ENCODE results near the gene TSC1.
"Not testable (repeated sequence)": the region's sequence is repeated elsewhere in the genome, so short reads cannot be mapped to it uniquely, and the experiment has no call there.

TSC1 gene

DNA sequence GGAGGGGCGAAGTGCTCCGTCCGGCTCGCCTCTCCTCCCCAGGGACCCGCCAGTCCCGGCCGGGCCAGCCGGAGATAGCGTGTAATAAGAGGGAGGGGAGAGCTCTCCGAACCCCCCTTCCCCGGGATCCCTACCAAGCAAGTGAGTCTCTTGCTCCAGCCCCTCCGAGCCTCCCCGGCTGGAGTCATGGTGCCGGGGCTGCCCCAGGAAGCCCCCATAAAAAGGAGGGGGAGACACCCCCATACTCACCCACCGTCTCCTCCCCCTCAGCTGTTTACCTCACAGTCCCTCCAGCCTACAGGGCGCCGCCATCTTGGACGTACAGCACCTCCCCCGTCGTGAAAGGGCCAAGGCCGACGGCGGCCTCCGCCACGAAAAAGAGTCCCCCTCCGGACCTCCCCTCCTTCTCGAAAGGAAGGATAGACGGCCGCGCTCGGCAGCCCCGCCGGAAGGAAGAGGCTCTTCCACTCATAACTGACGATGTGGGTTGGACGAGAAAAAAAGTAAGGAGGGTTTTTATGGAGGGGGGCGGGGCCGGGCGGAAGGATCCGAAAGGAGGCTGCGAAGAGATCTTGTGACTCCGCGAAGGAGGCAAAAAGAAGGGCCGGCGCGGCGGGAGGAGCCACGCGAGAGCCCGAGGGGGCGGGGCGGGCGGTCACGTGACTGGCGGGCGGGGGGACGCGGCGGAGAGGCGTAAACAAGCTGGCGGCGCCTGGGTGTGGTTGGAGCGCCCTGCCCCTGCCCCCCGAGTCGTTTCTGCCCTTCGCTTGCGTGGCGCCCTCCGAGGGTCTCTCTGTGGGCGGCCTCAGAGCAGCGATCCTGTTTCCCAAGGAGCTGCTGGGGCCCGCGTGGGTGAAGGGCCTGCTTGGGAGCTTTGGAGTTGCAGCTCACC lies at the start of gene TSC1:
Gene TSC1 (minus strand): TSS at position 323 of the 892 bp plus-strand sequence. CDS start 15,744 bp downstream, outside the sequence.
- peak; percentile 97 to 98 for DNase-seq

GRCh38 chr9:132993511-132993939 lies 49.1 kb upstream of the TSC1 start:
- no peak for DNase-seq

- DNase-seq = no peak
Observed at GRCh38 chr9:132991351-132992300, 47.2 kb upstream of the TSC1 start.

DNA sequence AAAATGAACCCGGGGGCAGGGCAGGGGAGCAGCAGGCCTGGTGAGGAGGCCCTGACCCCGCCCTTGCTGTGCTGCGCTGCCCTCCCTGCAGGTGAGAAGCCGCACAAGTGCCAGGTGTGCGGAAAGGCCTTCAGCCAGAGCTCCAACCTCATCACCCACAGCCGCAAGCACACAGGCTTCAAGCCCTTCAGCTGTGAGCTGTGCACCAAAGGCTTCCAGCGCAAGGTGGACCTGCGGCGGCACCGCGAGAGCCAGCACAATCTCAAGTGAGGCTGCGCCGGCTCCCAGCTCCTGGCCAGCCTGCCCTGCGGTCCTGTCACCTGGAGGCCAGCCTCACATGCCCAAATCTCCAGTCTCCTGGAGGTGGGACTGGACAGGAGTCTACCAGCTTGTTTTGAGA lies 46.4 kb upstream of the TSC1 start:
- DNase-seq = no peak

DNA sequence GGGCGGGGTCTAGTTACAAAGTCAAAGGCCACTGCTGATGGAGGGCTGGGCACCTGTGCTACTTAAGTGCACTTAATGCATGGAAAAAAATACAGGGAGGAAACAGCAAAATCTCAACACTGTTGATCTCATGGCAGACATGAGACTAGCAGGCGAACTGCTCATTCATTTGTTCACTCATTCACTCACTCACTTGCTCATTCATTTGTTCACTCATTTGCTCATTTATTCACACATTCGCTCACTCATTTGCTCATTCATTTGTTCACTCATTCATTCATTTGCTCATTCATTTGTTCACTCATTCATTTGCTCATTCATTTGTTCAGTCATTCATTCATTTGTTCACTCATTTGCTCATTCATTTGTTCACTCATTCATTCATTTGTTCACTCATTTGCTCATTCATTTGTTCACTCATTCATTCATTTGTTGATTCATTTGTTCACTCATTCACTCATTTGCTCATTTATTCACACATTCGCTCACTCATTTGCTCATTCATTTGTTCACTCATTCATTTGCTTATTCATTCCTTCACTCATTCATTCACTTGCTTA lies 45.7 kb upstream of the TSC1 start:
- not testable (repeated sequence) for DNase-seq

GRCh38 chr9:132989414-132989996 lies 45.1 kb upstream of the TSC1 start:
- DNase-seq = no peak

DNA sequence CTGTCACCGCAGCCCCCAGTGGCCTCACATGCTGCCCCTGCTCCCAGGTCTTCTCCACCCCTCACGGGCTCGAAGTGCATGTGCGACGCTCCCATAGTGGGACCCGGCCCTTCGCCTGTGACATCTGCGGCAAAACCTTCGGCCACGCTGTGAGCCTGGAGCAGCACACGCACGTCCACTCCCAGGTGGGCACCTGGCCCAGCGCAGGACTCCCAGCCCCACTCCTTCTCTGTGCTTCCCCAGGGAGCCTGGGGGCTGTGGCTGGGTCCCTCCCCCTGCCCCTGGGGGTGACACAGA lies 44.5 kb upstream of the TSC1 start:
- DNase-seq = no peak

DNA sequence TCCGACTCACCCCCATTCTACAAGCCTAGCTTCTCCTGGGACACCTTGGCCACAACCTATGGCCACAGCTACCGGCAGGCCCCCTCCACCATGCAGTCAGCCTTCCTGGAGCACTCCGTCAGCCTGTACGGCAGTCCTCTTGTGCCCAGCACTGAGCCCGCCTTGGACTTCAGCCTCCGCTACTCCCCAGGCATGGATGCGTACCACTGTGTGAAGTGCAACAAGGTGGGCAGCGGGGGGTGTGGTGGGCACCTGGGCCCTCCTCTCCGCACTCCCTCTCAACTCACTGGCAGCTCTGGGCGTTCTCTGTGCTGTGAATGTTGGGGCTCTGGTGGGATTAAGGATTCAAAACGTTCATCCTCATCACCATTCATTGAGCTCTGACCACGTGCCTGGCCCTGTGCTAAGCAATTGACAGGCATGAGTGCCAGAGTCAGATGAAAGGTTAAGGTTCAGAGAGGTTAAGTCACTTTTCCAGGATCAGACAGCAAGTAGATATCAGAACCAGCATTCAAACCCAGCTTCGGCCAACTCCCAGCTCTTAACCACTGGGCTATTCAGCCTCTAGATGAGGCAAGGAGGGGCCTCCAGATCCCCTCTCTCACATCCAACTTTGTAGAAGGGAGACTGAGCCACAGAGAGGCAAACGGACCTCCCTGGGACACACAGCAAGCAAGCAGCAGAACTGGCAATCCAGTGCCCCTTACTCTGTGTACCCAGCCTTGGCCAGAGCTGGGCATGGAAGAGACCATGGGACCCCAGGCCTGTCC lies 44.0 kb upstream of the TSC1 start:
- no peak for DNase-seq

- no peak for DNase-seq
Observed at GRCh38 chr9:132986640-132987620, 42.5 kb upstream of the TSC1 start.

GRCh38 chr9:132986114-132986513 lies 41.7 kb upstream of the TSC1 start:
- no peak for DNase-seq

- DNase-seq = no peak
Observed at GRCh38 chr9:132985489-132985888, 41.1 kb upstream of the TSC1 start.

- no peak for DNase-seq
Observed at GRCh38 chr9:132985071-132985350, 40.6 kb upstream of the TSC1 start.

DNA sequence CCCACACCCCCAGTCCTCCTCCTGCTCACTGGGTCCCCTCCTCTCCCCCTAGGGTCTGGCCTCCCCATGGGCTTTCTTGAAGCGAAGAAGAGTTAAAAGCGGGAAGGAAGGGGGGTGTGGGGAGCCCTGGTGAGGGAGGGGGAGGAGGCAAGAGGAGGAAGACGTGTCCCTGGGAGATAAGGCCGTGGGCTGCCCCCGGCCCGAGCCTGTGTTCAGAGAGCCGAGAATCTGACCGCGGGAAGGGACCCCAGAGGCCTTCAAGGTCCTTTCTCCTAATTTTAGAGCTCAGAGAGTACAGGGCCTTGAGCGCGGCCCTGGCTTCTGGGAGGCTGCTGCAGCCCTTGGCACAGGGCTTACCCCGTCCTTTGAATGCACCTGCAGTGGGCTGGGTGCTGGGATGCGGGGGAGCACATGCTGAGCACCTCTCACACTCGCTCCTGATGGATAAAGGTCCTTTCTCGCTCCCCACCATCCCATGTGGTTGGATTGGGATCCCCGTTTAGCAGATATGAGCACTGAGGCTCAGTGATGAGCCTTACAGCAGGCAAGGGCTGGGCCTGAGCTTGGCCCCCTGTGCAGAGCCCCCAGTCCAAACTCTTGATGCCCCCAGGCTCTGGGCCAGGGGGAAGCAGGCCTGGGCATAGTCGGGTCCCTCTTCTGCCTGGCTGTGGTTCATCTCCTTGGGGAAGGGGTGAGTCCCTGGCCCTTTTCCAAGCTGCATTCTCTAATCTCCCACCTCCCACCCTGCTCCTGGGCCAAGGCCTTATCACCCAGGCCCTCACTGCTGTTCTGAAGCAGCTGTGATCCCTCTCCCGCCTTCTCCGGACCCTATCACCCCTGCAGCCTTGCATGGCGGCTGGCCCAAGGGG lies 40.0 kb upstream of the TSC1 start:
- DNase-seq = no peak

GRCh38 chr9:132983491-132984201 lies 39.2 kb upstream of the TSC1 start:
- DNase-seq = no peak

DNA sequence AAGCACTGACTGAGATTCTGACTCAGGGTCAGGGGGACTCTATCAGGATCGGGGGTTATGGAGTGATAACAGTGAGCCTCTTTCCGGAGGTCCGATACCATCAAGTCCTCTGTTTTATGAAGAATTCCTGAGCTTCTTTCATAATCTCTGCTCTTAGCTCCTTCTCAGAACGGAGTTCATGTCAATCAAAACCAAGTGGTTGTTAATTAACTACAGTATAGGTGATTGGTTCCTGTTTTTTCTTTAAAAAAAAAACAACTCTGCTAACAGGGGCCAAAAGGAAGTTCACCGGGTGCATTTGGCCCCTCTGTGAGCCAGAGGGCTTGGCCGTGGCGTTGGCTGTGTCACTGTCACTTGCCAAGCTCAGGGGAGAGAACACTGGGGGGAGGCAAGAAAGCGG lies 38.0 kb upstream of the TSC1 start:
- no peak for DNase-seq

- no peak for DNase-seq
Observed at GRCh38 chr9:132980157-132980556, 35.7 kb upstream of the TSC1 start.

DNA sequence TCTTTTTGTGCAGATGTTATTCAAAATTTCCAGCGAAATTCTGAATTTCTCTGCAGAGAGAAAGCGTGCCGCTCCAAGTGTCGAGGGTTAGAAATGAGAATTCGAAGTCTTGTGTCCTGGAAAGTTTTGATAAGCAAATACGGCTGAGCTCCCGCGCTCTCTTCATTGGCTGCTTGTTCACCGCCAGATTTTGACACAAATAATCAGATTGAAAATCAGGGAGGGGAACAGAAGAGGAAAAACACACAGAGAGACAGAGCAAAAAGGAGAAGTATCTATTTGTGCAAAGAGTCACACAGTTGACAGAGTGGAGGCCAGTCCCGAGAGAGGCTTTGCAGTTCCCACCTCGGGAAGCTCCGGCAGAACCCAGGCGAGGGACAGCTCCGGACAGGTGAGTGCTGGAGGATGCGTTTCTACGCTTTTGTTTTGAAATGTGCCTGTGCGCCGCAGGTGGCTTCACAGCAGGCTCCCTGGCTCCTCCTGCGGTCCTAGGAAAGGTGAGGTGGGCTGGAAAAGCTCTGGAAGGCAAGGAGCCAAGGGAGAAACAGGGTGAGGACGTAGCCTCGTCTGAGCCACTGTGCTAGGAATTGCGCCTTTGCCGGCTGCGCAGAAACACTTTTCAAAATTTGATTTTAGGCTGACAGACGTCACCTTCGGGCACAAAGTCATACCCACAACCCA lies 34.2 kb upstream of the TSC1 start, which contains the start of gene GFI1B:
Gene GFI1B (plus strand): TSS at position 244 of the 681 bp plus-strand sequence. CDS start 7,985 bp downstream, outside the sequence.
- no peak for DNase-seq

GRCh38 chr9:132978112-132978450 lies 33.7 kb upstream of the TSC1 start:
- no peak for DNase-seq

DNA sequence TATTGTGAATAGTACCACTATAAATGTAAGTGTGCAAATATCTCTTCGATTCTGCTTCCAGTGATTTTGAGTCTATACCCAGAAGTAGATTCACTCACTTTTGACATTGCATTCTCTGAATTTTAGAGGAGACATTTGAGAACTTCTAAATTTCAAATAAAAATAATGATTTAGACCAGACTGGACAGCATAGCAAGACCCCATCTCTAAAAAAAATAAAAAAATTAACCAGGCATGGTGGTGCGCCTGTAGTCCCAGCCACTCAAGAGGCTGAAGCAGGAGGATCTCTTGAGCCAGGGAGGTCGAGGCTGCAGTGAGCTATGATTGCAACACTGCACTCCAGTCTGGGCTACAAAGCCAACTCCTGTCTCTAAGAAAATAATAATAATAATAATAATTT lies 32.2 kb upstream of the TSC1 start:
- no peak for DNase-seq
